MCF 10A (cell line): Measurements from ENCODE around the gene PYGO1. TPM values are rescaled to one million over a fixed set of nuclear protein-coding genes. Genes with fewer than 3 reads are reported as not detected.

Experiments used
- BruUV-seq: library from RNA; stranded (reverse); fragments of 400-500 nt; replicated peaks from 2 replicates; lab custom pipeline; 2021; lab: Mats Ljungman, UMichigan
- CTCF ChIA-PET: fragments of 300-600 bp; sonication (Branson Sonifier 250); formaldehyde crosslinking; extraction: SDS; loops from one replicate; lab custom pipeline; 2021; ENCODE audit warnings: antibody characterized with exemption, inconsistent platforms; lab: Yijun Ruan, JAX
- POLR2A ChIA-PET: fragments of 300-600, 350-650 bp; sonication (Branson Sonifier 250); formaldehyde crosslinking; extraction: SDS; loops from one replicate; lab custom pipeline; 2020; ENCODE audit warnings: antibody characterized with exemption, inconsistent platforms; lab: Yijun Ruan, JAX
- DNase-seq: peaks from one replicate; pipeline ENCODE4 v3.0.0-alpha.2; 2018; ENCODE audit not compliant: unreplicated experiment
- H3K27ac Mint-ChIP-seq: one replicate; pipeline ENCODE4 v1.8.0; 2022; ENCODE audit warnings: mild to moderate bottlenecking, low read depth, mixed read lengths; ENCODE audit not compliant: unreplicated experiment
- H3K27me3 Mint-ChIP-seq: one replicate; pipeline ENCODE4 v1.8.0; 2022; ENCODE audit warnings: mixed read lengths; ENCODE audit not compliant: insufficient read depth, unreplicated experiment
- H3K36me3 Mint-ChIP-seq: one replicate; pipeline ENCODE4 v1.8.0; 2022; ENCODE audit warnings: mild to moderate bottlenecking, moderate library complexity, mixed read lengths; ENCODE audit not compliant: insufficient read depth, unreplicated experiment
- H3K4me1 Mint-ChIP-seq: one replicate; pipeline ENCODE4 v1.8.0; 2022; ENCODE audit warnings: mixed read lengths; ENCODE audit not compliant: insufficient read depth, unreplicated experiment
- H3K4me3 Mint-ChIP-seq: one replicate; pipeline ENCODE4 v1.8.0; 2022; ENCODE audit warnings: mild to moderate bottlenecking, moderate library complexity, mixed read lengths; ENCODE audit not compliant: unreplicated experiment
- H3K9me3 Mint-ChIP-seq: one replicate; pipeline ENCODE4 v1.8.0; 2022; ENCODE audit warnings: mixed read lengths; ENCODE audit not compliant: unreplicated experiment
- CTCF ChIP-seq: fragments of 200-600 bp; IDR thresholded peaks from one replicate; pipeline ENCODE4 v1.8.0; 2022; ENCODE audit warnings: antibody characterized with exemption, mild to moderate bottlenecking; ENCODE audit not compliant: unreplicated experiment
- intact Hi-C: fragments of 100-400 bp; cut with micrococcal nuclease; formaldehyde crosslinking; loops from 2 replicates; pipeline ENCODE4 v1.14.1; 2022
- total RNA-seq: library from RNA; stranded (reverse); gene quantifications from 2 replicates; pipeline ENCODE4 v1.2.3, GENCODE V29; 2022

PYGO1 gene
- total RNA-seq, 1 experiment from 2014 or later = 3.9 TPM

- Mint-ChIP-seq H3K4me3 (no peak overlapping the region), H3K36me3 (no peaks in the 10 kb centered on the region), H3K9me3 (no peaks in the 10 kb centered on the region), H3K4me1 (no peaks in the 10 kb centered on the region), H3K27ac (no peak overlapping the region), H3K27me3 (no peaks in the 10 kb centered on the region)
- POLR2A ChIA-PET = interaction anchor here (0.6 kb wide), 1 partner anchor 24 kb away, joined by 4 read pairs; no protein-coding TSS in a partner anchor
- DNase-seq = no peak
- no TSS peak for BruUV-seq
- TF ChIP-seq CTCF = no peak
- CTCF ChIA-PET = interaction anchor here (0.6 to 1.0 kb wide), 3 partner anchors 8 to 92 kb away, joined by 4 read pairs; no protein-coding TSS in a partner anchor
- intact Hi-C loops = no loop called here
These were observed 30.2 kb upstream of the PYGO1 start for GRCh38 chr15:55618387-55618786.

- Mint-ChIP-seq H3K27ac (no peak overlapping the region), H3K36me3 (no peaks in the 10 kb centered on the region), H3K4me3 (no peak overlapping the region), H3K9me3 (no peaks in the 10 kb centered on the region), H3K4me1 (no peaks in the 10 kb centered on the region), H3K27me3 (no peaks in the 10 kb centered on the region)
- intact Hi-C loops = no loop called here
- ChIA-PET CTCF (interaction anchor here (0.6 kb wide), 1 partner anchor 397 kb away, joined by 4 read pairs; no protein-coding TSS in a partner anchor), POLR2A (no interaction called here)
- no peak for DNase-seq
- no TSS peak for BruUV-seq
- TF ChIP-seq CTCF = no peak
These were observed 27.3 kb upstream of the PYGO1 start for GRCh38 chr15:55615445-55615844.

DNA sequence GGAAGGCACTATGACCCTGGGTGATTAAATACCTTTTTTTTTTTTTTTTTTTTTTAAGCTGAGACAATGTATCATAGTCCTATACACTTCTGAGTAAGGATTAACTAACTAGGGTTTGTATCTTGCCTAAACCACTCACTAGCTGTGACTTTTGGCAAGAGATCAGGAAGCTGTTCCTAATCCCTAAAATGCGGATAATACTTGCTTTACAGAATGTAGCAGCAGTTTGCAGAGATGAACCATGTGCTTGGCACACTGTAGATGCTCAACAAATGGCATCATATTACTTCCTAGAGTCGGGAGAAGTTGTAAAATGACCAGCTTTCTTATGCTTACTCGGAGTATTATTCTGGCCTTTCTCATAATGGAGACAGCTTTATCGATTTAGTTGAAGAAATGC, 25.6 kb upstream of the PYGO1 start:
- no peaks in the 10 kb centered on the region for H3K27me3 Mint-ChIP-seq
- H3K4me3 Mint-ChIP-seq = no peak overlapping the region
- CTCF ChIA-PET = interaction anchor here (0.6 to 0.8 kb wide), 3 partner anchors 31 to 168 kb away, joined by 3 to 4 read pairs (median 4); no protein-coding TSS in a partner anchor
- no peaks in the 10 kb centered on the region for H3K9me3 Mint-ChIP-seq
- H3K36me3 Mint-ChIP-seq = no peaks in the 10 kb centered on the region
- no peak for DNase-seq
- H3K27ac Mint-ChIP-seq = no peak overlapping the region
- no peaks in the 10 kb centered on the region for H3K4me1 Mint-ChIP-seq
- TF ChIP-seq CTCF = no peak
- intact Hi-C loops = no loop called here
- POLR2A ChIA-PET = interaction anchor here (0.6 to 1.5 kb wide), 4 partner anchors 12 to 229 kb away, joined by 3 to 4 read pairs (median 4); no protein-coding TSS in a partner anchor
- BruUV-seq = no TSS peak

DNA sequence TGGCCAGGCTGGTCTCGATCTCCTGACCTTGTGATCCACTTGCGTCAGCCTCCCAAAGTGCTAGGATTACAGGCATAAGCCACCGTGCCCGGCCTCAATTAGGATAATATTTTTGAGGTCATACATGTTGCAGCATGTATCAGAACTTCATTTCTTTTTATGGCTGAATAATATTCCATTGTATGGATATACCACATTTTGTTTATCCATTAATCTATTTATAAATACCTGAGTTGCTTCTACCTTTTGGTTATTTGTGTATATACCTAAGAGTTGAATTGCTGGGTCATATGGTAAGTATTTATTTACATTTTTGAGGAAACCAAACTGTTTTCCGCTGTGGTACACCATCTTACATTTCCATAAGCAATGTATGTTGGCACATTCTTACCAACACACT, 18.1 kb upstream of the PYGO1 start:
- TF ChIP-seq CTCF = no peak
- DNase-seq = no peak
- H3K27ac Mint-ChIP-seq = no peak overlapping the region
- H3K4me1 Mint-ChIP-seq = no peaks in the 10 kb centered on the region
- CTCF ChIA-PET = interaction anchor here (0.6 kb wide), 2 partner anchors 167 to 225 kb away, joined by 3 to 4 read pairs; no protein-coding TSS in a partner anchor
- peaks cover 7% of the 10 kb centered on the region for H3K9me3 Mint-ChIP-seq
- no peak overlapping the region for H3K4me3 Mint-ChIP-seq
- no peaks in the 10 kb centered on the region for H3K27me3 Mint-ChIP-seq
- BruUV-seq = no TSS peak
- POLR2A ChIA-PET = no interaction called here
- no peaks in the 10 kb centered on the region for H3K36me3 Mint-ChIP-seq
- intact Hi-C loops = no loop called here
